Activated CD4-positive, alpha-beta memory T cell treated with anti-CD3 and anti-CD28 coated beads, Interleukin-2, amount 10 ng/mL, durations not matched to agents 7 days and 5 days (primary cell): ENCODE data around the gene RHBG. TPM values are rescaled to one million over a fixed set of nuclear protein-coding genes. Genes with fewer than 3 reads are reported as not detected.

Experiments used
- total RNA-seq, 2 experiments: library from RNA; stranded (reverse); gene quantifications; one replicate each; pipeline ENCODE4 v1.2.3, GENCODE V29; 2021

Gene RHBG
- total RNA-seq, 2 experiments from 2014 or later: not detected

Other genes starting within 250 kb of the RHBG start
- 10 to 100 TPM; 20.8 to 21.5 TPM for gene SEMA4A, start 215.6 kb upstream of the RHBG start, total RNA-seq
- 10 to 100 TPM; 27.7 to 36.3 TPM for gene SLC25A44, start 175.1 kb upstream of the RHBG start, total RNA-seq
- gene PMF1, start 156.2 kb upstream of the RHBG start, total RNA-seq: 10 to 100 TPM; 65.5 to 67.7 TPM
- 1 to 10 TPM; 1.5 to 2.7 TPM for gene BGLAP, start 127.0 kb upstream of the RHBG start, total RNA-seq
- gene PAQR6, start 121.2 kb upstream of the RHBG start, total RNA-seq: 1 to 10 TPM; 5.6 to 6.3 TPM
- 10 to 100 TPM; 58.5 to 60.4 TPM for gene SMG5, start 86.4 kb upstream of the RHBG start, total RNA-seq
- gene TMEM79, start 84.9 kb upstream of the RHBG start, total RNA-seq: 1 to 10 TPM; 8.9 to 9.1 TPM
- 10 to 100 TPM; 36.8 to 39.4 TPM for gene GLMP, start 73.5 kb upstream of the RHBG start, total RNA-seq
- gene VHLL, start 69.9 kb upstream of the RHBG start, total RNA-seq: not detected
- 100 to 1,000 TPM; 181 to 184 TPM for gene CCT3, start 30.9 kb upstream of the RHBG start, total RNA-seq
- under 1 TPM in 1 of 2 experiments, not detected in 1; 0.65 TPM for gene TSACC, start 30.7 kb upstream of the RHBG start, total RNA-seq
- gene MEF2D, start 131.6 kb downstream of the RHBG start, total RNA-seq: 10 to 100 TPM; 49.5 to 52.1 TPM
- 10 to 100 TPM; 18.4 to 19.7 TPM for gene IQGAP3, start 203.4 kb downstream of the RHBG start, total RNA-seq
- gene TTC24, start 210.5 kb downstream of the RHBG start, total RNA-seq: under 1 TPM in 1 of 2 experiments, not detected in 1; 0.38 TPM
- 10 to 100 TPM; 45.3 to 46.1 TPM for gene NAXE, start 222.6 kb downstream of the RHBG start, total RNA-seq
- 10 to 100 TPM; 19.0 to 20.6 TPM for gene GPATCH4, start 232.3 kb downstream of the RHBG start, total RNA-seq